Stimulated activated CD4-positive, alpha-beta T cell treated with anti-CD3 and anti-CD28 coated beads, TNF-alpha, amount 100 ng/mL, for 24 hours (primary cell): ENCODE data around the gene VPS37D.
A peak's percentile ranks its signal among the peaks of the same experiment; 100 is the strongest.
"Not testable (repeated sequence)": the region's sequence is repeated elsewhere in the genome, so short reads cannot be mapped to it uniquely, and the experiment has no call there.

ENCODE experiments used
- DNase-seq, 3 experiments: peaks; one replicate each; pipeline ENCODE4 v3.0.0-alpha.2; 2020; ENCODE audit warnings: low read depth in 3 of 3

The VPS37D gene

GRCh38 chr7:73646785-73647724 is 20.6 kb upstream of the VPS37D start:
- no peak for DNase-seq

DNA sequence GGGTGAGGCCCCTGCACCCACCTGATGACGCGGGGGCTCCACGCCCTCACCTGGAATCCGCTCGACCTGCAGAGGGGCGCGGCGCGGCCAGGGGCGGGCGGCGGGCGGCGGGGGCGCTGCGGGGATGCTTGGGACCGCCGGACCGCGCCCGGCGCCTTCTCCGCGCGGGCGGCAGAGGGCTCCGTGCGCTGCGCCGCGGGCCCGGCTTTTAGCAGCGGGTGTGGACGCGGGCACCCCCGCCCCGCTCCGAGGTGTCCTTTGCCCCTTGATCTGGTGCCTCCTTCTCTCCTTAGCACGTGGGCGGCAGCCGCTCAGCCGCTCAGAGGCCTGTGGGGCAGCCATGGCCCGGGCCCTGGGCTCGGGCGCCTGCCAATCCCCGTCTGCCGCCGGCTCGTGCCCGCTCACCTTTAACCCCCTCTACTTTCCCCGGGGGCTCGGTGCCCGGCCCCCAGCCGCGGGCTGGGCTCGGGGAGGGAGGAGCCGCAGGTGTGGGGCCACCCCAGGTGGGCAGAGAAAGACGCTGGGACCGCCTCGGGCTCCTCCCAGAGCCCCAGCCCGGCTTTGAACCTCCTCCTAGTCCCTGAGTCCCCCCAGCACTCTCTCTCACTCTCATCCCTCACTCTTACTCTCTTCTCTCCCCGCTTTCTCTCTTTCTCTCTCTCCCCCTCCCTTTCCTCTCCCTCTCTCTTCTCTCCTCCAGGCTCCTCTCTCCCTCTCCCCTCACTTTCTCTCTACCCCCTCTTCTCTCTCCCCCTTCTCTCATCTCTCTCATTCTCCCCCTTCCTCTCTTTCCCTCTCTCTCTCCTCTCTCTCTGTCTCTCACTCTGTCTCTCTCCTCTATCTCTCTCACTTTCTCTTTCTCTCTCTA is 19.7 kb upstream of the VPS37D start:
- DNase-seq, result peak in 1 of 3 experiments; percentile 33

DNA sequence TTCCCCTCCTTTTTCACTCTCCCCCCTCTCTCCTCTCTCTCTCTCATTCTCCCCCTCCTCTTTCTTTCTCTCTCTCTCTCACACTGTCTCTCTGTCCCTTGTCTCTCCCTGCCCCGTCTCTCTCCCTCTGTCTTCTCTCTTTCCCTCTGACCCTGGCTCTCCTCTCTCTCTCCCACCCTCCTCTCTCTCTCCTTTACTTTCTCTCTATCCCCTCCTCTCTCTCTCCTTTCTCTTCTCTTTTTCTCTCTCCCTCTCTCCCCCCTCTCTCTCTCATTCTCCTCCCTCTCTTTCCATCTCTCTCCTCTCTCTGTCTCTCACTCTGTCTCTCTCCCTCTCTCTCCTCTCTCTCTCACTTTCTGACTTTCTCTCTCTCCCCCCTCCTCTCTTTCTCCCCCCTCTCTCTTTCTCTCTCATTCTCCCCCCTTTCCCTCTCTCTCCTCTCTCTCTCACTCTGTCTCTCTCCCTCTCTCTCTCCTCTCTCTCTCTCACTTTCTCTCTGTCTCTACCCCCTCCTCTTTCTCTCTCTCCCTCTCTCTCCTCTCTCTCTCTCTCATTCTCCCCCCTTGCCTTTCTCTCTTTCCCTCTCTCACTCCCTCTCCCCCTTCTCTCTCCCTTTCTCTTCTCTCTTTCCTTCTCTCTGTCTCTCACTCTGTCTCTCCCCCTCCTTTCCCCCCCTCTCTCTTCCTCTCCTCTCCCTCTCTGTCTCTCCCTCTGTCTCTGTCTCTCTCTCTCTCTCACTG is 18.9 kb upstream of the VPS37D start:
- no peak for DNase-seq

- no peak for DNase-seq
Measured at GRCh38 chr7:73649576-73649975, 18.1 kb upstream of the VPS37D start.

DNA sequence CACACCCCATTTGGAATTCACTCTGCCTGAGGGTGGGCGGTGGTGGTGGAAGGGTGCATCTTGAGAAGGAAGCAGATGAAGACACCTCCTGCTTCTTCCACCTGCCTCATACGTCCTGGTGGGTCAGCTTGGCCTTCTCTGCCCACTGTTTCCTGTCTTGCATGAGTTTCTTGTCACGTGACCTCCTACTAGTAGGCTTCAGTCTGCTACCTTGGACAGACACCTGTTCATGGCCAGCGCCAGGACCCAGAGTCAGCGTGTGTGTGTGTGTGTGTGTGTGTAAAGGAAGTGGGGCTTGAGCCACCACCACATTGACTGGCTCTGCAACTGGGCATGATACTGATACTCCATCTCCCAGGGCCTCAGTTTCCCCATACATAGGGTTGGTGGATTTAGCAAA is 17.1 kb upstream of the VPS37D start:
- DNase-seq, result no peak

- DNase-seq, result no peak
Measured at GRCh38 chr7:73652541-73652949, 15.1 kb upstream of the VPS37D start.

GRCh38 chr7:73655309-73655708 is 12.3 kb upstream of the VPS37D start:
- not testable (repeated sequence) for DNase-seq

DNA sequence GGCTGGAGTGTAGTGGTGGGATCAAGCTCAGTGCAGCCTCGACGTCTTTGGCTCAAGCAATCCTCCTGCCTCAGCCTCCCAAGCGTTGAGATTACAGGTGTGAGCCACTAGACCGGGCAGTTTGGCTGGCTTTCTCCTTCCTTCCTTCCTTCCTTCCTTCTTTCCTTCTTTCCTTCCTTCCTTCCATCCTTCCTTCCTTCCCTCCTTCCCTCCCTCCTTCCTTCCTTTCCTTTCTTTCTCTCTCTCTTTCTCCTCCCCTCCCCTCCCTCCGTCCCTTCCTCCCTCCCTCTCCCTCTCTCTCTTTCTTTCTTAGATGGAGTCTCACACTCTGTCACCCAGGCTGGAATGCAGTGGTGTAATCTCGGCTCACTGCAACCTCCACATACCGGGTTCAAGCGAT is 7.6 kb upstream of the VPS37D start:
- DNase-seq, result no peak

DNA sequence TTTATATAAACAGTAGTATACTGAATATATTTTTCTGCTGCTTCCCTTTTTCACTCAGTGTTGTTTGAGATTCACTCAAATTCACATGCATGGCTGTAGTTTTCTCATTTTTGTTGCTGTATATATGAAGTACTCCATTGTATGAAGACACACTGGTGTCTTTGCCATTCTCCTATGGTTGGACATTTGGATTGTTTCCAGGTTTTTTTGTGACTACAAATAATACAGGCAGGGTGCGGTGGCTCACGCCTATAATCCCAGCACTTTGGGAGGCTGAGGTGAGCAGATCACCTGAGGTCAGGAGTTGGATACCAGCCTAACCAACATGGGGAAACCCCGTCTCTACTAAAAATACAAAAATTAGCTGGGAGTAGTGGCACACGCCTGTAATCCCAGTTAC is 7.0 kb upstream of the VPS37D start:
- not testable (repeated sequence) for DNase-seq

DNA sequence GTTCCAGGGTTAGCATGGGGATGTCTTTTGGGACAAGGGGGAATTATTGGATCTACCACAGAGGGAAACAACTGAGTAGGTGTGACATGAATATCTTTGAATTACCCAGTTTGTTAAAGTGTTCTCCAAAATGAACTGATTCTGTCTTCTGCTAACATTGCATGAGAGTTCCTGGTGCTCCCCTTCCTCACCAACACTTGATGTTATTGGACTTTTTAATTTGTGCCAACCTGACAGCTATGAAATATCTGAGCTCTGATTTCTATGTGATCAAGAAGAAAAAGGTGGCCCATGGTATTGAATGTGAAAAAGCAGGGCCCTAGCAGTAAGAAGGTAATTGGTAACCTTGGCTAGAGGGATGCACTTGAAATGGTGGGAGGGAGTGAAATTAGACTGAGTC is 4.6 kb upstream of the VPS37D start:
- DNase-seq, result no peak

- no peak for DNase-seq
Measured at GRCh38 chr7:73668103-73668885, 663 bp downstream of the VPS37D start.

- DNase-seq, result no peak
Measured at GRCh38 chr7:73668886-73669230, 1.2 kb downstream of the VPS37D start.

- DNase-seq, result no peak
Measured at GRCh38 chr7:73669288-73669701, 1.7 kb downstream of the VPS37D start.

DNA sequence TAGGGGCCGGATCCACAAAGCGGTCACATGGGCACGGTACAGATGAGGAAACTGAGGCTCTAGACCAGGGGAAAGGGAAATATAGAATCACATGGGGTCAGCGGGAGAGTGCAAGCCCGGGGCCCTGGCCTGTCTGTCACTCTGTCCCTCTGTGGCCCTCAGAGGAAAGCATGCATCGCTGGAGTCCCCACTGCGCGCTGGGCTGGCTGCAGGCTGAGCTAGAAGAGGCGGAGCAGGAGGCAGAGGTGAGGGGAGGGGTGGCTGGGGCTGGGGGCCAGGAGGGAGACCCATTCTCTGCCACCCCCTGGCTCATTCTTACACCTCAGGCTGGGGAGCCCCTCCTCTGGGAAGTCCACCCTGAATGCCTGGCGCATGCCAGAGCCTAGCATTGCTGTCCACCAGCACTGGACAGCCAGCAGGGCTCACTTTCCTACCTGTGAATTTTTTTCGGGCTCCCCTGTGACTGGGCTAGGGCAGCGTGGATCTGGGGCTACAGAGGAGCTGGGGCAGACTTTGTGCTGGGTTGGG is 2.3 kb downstream of the VPS37D start:
- no peak for DNase-seq

GRCh38 chr7:73671322-73671661 is 3.7 kb downstream of the VPS37D start:
- DNase-seq, result no peak

DNA sequence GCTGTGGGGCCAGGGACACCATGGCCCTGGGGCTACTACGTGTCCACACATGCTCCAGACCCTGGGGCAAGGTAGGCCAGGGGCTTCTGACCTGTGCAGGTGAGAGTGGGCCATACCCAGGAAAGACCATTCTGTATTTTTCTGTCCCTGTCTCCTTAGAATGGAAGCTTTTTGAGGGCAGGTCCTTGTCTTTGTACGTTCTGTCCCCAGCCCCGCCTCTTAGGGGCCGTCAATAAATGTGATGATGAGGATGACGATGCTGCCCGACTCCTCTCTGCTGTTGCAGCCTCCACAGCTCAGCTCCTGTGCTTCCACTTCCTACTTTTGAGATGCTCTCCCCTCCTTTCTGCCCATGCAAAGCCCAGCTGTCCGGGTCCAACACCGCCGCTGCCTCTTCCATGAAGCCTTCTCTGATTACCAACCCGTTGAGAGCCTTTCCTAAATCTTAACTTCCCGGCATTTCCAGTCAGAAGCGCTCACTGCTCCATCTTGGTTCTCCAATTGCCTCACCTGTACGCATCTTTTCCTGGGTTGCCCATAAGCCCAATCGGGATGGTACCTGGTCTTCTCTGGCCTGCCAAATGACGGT is 4.3 kb downstream of the VPS37D start:
- no peak for DNase-seq

- DNase-seq, result no peak
Measured at GRCh38 chr7:73674468-73675124, 7.0 kb downstream of the VPS37D start.

- DNase-seq, result not testable (repeated sequence)
Measured at GRCh38 chr7:73676062-73676461, 8.4 kb downstream of the VPS37D start.

DNA sequence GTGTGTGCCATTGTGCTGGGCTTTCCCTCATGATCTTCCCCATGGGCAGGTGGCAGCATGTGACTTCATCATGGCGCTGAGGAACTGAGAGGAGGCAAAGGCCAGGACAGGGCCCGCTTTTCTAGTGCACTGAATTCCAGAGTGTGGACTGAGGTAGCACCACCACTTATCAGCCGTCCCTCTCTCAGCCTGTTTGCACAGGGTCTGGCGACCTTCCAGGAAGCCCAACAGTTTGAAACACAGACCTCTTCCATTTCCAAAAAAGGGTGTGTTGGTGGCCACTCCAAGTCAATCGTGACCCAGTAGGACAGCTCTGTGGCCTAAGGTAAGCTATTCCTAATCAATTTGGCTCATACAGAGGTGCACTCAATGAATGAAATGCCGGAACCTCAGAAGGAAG is 11.2 kb downstream of the VPS37D start:
- no peak for DNase-seq

- no peak for DNase-seq
Measured at GRCh38 chr7:73679709-73680108, 12.1 kb downstream of the VPS37D start.
